Measurements from ENCODE around the gene ZNF654.

- TF ChIP-seq CTCF (IDR thresholded peaks at IDR 0.05) (no peak), POLR2A (IDR thresholded peaks at IDR 0.05) (no peak)
Measured at GRCh38 chr3:88131695-88132094, 72.6 kb downstream of the ZNF654 start.

All from suprapubic skin (tissue), 3 donors.